BLaER1 treated with 17β-estradiol and CSF1 and Interleukin-3, amounts not matched to agents 10 nM and 100 nM (cell line): ENCODE results near the gene MECR.
"Not testable (repeated sequence)": the region's sequence is repeated elsewhere in the genome, so short reads cannot be mapped to it uniquely, and the experiment has no call there.

Source experiments
- H3K27ac ChIP-seq, 11 experiments: shearing (Covaris generic); formaldehyde crosslinking; 2 replicates each; pipeline ENCODE4 v1.8.1; 2022
- H3K27me3 ChIP-seq, 11 experiments: shearing (Covaris generic); formaldehyde crosslinking; 2 replicates each; pipeline ENCODE4 v1.8.1; 2022
- H3K36me3 ChIP-seq, 11 experiments: shearing (Covaris generic); formaldehyde crosslinking; 2 replicates each; pipeline ENCODE4 v1.8.1; 2022
- H3K4me1 ChIP-seq, 10 experiments: shearing (Covaris generic); formaldehyde crosslinking; 2 replicates each; pipeline ENCODE4 v1.8.1; 2022
- H3K4me2 ChIP-seq, 11 experiments: shearing (Covaris generic); formaldehyde crosslinking; 2 replicates each; pipeline ENCODE4 v1.8.1; 2022
- H3K4me3 ChIP-seq, 10 experiments: shearing (Covaris generic); formaldehyde crosslinking; 2 replicates each; pipeline ENCODE4 v1.8.1; 2022
- H3K9ac ChIP-seq, 11 experiments: shearing (Covaris generic); formaldehyde crosslinking; 2 replicates each; pipeline ENCODE4 v1.8.1; 2022
- H3K9me3 ChIP-seq, 11 experiments: shearing (Covaris generic); formaldehyde crosslinking; replicated peaks in 1 of 11; 2 replicates each; pipeline ENCODE4 v1.8.1; 2022
- H4K20me1 ChIP-seq, 11 experiments: shearing (Covaris generic); formaldehyde crosslinking; 2 replicates each; pipeline ENCODE4 v1.8.1; 2022
- Cebpa-rat ChIP-seq, 11 experiments: shearing (Covaris generic); IDR thresholded peaks; 2 replicates each; pipeline ENCODE4 v1.8.1; 2022

MECR gene

DNA sequence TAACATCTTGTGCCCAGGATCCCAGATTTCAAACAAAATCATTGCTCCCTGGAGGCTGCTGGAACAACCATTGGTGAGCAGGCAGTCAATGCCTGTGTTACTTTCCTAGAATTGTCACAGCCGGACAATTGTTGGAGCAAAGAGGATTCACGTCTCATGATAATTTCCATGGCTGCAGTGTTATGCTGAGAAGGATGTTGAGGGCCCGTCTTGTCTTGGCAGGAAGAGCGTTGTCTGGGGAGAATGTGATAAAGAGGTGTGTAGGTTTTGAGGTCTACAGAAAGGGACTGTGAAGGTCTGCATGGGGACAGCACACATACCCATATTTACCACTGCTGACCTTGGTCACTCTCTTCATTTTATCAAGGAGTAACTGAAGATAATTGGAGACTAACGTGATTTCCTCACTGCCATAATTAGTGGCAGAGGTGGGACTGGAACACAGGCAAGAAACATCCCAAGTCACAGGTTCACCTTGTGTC, 6.3 kb downstream of the MECR start:
- H3K9ac ChIP-seq: no peak overlapping the region

DNA sequence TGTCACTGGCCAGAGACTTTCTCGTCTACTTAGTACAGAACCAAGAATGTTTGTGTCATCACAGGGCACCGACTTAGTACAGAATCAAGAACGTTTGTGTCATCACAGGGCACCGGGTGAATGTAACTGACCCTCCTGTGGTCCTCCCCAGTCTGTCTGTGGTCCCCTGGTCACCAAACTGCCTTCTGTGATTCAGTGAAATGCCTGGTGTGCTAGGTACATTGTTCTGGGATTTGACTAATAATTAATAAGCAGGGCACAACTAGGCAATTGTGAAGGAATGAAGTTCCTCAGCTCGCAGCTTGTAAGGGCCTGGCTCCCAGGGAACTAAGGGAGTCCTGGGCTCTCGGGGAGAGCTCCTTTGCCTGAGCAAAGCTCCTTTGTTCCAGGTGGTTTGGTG, 7.2 kb downstream of the MECR start:
- Histone ChIP-seq H3K4me1 (peaks cover 0 to 3% (median 0%) of the 10 kb centered on the region in 10 experiments; a peak in 1 of 20 replicates), H3K36me3 (peaks cover 20 to 77% (median 45%) of the 10 kb centered on the region in 11 experiments; a peak in 21 of 22 replicates), H3K27ac (no peak overlapping the region), H3K27me3 (no peaks in the 10 kb centered on the region), H3K4me2 (no peak overlapping the region), H3K4me3 (no peak overlapping the region), H4K20me1 (peaks cover 0 to 69% (median 30%) of the 10 kb centered on the region in 11 experiments; a peak in 13 of 22 replicates), H3K9me3 (no peaks in the 10 kb centered on the region), H3K9ac (no peak overlapping the region)
- TF ChIP-seq Cebpa-rat (IDR thresholded peaks at IDR 0.05): no peak

More for the DNA sequence above, 6.3 kb downstream of the MECR start:
- Histone ChIP-seq H3K27ac (no peak overlapping the region), H3K27me3 (no peaks in the 10 kb centered on the region), H3K4me3 (no peak overlapping the region), H3K9me3 (no peaks in the 10 kb centered on the region), H3K4me1 (peaks cover 1 to 7% (median 4%) of the 10 kb centered on the region in 10 experiments; a peak in 16 of 20 replicates), H3K4me2 (no peak overlapping the region), H3K36me3 (peaks cover 20 to 69% (median 45%) of the 10 kb centered on the region in 11 experiments; a peak in 21 of 22 replicates), H4K20me1 (peaks cover 0 to 61% (median 30%) of the 10 kb centered on the region in 11 experiments; a peak in 13 of 22 replicates)
- TF ChIP-seq Cebpa-rat (IDR thresholded peaks at IDR 0.05): no peak

DNA sequence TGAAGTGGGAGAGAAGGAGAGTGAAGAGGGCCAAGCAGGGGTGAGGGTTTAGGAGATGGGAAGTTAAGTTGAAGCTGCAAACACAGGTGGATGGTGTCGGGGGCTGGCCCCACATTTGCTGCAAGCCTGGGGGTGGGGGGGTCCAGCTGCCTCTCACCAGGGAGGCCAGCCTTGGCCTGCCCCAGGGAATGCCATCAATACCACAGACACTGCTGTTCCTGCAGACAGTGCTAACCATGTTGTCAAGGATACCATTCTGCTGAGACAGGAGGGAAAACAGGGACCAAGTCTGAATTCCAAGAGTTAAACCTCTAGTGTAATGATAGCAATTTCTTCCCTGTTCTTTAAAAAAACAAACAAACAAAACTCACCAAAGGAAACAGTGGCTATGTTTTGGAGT, 8.0 kb downstream of the MECR start:
- TF ChIP-seq Cebpa-rat (IDR thresholded peaks at IDR 0.05): no peak
- H3K4me1 ChIP-seq: no peaks in the 10 kb centered on the region

DNA sequence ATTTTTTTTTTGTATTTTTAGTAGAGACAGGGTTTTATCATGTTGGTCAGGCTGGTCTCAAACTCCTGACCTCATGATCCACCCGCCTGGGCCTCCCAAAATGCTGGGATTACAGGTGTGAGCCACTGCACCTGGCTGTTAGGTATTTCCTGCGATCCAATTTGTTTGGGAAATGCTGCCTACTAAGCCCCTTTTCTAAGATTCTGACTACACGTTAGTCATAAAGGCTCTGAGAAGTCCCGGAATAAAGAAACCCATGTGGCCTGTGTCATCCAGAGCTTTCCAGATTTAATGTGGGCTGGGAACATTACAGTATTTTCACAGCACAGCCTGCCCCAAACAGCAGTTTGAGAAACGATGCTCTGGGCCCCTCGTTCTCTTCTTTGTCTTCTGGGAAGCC, 8.5 kb downstream of the MECR start:
- Histone ChIP-seq H3K36me3 (peaks cover 24 to 83% (median 49%) of the 10 kb centered on the region in 11 experiments; a peak in 21 of 22 replicates), H4K20me1 (peaks cover 0 to 70% (median 30%) of the 10 kb centered on the region in 11 experiments; a peak in 13 of 22 replicates)
- H3K4me1 ChIP-seq, H3K27ac ChIP-seq, H3K4me2 ChIP-seq, H3K27me3 ChIP-seq, H3K9ac ChIP-seq, H3K4me3 ChIP-seq, H3K9me3 ChIP-seq: not testable (repeated sequence)

More for the DNA sequence above, 8.0 kb downstream of the MECR start:
- H3K27me3 ChIP-seq: no peaks in the 10 kb centered on the region
- no peak overlapping the region for H3K4me2 ChIP-seq
- H4K20me1 ChIP-seq: peaks cover 0 to 74% (median 30%) of the 10 kb centered on the region in 11 experiments; a peak in 13 of 22 replicates
- H3K27ac ChIP-seq: no peak overlapping the region
- peaks cover 24 to 83% (median 47%) of the 10 kb centered on the region in 11 experiments; a peak in 21 of 22 replicates for H3K36me3 ChIP-seq
- no peak overlapping the region for H3K9ac ChIP-seq
- no peak overlapping the region for H3K4me3 ChIP-seq
- no peaks in the 10 kb centered on the region for H3K9me3 ChIP-seq

DNA sequence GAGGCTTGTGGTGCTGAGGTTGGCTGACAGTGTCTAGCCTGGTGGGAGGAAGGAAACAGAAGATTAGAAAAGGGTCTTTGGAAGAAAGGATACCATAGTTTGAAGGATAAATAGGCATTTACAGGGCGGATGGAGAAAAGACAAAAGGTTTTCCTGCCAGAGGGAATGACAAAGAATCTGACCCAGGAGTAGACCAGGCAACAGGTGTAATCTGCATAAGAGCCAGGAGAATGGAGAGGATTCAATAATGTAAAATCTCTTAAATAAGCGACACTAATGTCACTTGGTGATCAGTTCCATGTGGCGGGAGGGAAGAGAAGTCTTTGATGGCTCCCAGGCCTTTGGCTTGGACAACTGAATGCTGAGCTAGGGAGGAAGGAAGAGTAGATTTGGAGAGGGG, 9.4 kb downstream of the MECR start:
- Histone ChIP-seq H3K27ac (no peak overlapping the region), H3K36me3 (peaks cover 25 to 87% (median 53%) of the 10 kb centered on the region in 11 experiments; a peak in 21 of 22 replicates), H3K27me3 (no peaks in the 10 kb centered on the region), H3K9me3 (no peaks in the 10 kb centered on the region), H3K4me1 (no peaks in the 10 kb centered on the region), H3K4me3 (no peak overlapping the region), H3K9ac (no peak overlapping the region), H3K4me2 (no peak overlapping the region), H4K20me1 (peaks cover 0 to 64% (median 30%) of the 10 kb centered on the region in 11 experiments; a peak in 13 of 22 replicates)
- TF ChIP-seq Cebpa-rat (IDR thresholded peaks at IDR 0.05): no peak

DNA sequence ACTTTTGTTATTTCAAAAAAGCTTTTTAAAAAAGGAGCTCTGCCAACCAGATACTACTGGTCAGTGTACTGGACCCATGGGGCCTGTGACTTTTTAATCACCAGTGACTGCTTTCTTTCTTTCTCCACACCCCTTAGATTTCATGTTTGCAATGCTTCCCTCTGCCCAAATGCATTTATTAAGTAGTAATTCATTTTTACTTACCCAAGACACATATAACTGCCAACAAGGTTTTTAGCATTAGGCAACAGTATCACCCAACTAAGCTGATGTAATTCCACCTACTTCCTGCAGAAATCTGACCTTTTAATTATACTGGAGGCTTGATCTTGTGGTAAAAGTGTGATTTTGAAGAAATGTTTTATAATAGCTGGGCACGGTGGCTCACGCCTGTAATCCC, 12.5 kb downstream of the MECR start:
- Histone ChIP-seq H3K9ac (no peak overlapping the region), H3K27ac (no peak overlapping the region), H4K20me1 (peaks cover 0 to 39% (median 15%) of the 10 kb centered on the region in 11 experiments; a peak in 12 of 22 replicates), H3K4me1 (no peaks in the 10 kb centered on the region), H3K36me3 (peaks cover 35 to 92% (median 68%) of the 10 kb centered on the region in 11 experiments), H3K4me2 (no peak overlapping the region), H3K27me3 (no peaks in the 10 kb centered on the region), H3K9me3 (no peaks in the 10 kb centered on the region), H3K4me3 (no peak overlapping the region)
- no peak for TF ChIP-seq Cebpa-rat (IDR thresholded peaks at IDR 0.05)

DNA sequence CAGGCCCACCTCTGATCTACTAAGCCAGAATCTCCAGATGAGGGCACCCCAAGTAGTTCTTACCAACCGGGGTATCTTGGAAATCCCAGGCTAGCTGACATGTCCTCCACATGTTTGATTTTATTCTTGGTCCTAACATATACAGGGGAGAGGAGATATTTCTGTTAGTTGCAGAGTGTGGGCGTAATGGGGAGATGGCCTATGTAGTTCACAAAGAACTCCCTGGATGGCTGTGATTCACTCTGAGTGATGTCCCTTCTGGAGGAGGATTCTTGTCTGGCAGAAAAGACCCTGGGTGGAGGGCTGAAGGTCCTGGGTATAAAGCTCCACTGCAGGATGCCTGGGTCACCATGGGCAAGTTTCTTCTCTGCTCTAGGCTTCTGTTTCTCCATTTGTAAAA, 13.1 kb downstream of the MECR start:
- Histone ChIP-seq H3K36me3 (peaks cover 41 to 92% (median 73%) of the 10 kb centered on the region in 11 experiments), H3K4me3 (no peak overlapping the region), H4K20me1 (peaks cover 0 to 34% (median 13%) of the 10 kb centered on the region in 11 experiments; a peak in 11 of 22 replicates), H3K4me2 (no peak overlapping the region), H3K9me3 (no peaks in the 10 kb centered on the region), H3K27ac (no peak overlapping the region), H3K4me1 (no peaks in the 10 kb centered on the region), H3K27me3 (no peaks in the 10 kb centered on the region), H3K9ac (no peak overlapping the region)
- TF ChIP-seq Cebpa-rat (IDR thresholded peaks at IDR 0.05): no peak

DNA sequence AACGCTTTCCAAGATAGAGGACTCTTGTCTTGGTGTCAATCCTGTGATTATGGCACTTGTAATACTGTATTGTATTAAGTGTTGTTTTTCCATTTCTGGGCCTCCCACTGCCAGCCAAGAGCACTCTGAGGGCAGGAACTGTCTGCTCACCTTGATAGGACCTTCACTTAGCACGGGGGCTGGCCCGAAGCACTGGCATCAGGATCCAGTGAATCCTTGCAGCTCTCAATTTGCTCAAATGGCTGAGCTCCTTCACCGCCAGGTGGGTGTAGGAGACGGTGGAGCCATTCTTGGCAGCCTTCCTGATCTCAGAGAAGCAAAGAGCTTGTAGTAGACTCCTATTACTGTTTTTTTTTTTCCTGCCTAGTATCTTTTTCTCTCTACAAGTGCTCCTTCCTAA, 17.7 kb downstream of the MECR start:
- Histone ChIP-seq H3K36me3 (peaks cover 57 to 93% (median 74%) of the 10 kb centered on the region in 11 experiments), H4K20me1 (peaks cover 0 to 3% (median 0%) of the 10 kb centered on the region in 11 experiments; a peak in 2 of 22 replicates)

DNA sequence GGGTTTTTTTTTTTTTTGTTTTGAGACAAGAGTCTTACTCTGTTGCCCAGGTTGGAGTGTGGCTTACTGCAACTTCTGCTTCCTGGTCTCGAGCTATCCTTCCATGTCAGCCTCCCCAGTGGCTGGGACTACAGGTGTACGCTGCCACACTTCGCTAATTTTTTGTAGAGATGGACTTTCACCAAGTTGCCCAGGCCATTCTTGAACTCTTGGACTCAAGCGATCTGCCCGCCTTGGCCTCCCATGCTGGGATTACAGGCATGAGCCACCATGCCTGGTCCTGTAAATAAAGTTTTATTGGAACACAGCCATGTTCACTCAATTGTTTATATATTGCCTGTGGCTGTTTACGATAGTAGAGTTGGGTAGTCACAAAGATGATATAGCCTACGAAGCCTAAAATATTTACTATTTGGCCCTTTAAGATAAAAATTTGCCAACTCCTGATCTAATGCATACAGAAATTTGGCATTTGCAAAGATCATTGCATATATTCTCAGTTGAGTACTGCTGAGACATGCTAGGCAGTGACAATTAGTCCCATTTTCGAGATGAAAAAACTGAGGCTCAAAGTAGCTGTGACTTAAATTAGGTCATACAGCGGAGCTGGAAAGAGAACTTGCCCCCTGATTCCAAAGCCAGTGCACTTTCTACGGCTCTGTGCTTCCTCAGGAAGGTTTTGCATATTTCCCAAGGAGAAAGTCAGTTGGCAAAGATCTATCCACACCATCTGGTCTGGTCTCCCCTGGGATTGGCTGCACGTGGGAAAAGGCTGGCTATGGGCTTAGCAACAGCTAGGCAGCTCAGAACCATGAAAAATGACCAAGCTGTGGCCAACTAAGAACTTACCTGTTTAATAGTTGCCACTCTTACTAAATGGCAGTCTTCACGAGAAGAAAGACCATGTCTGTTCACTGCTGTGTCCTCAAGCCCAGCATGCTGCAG, 19.4 kb downstream of the MECR start:
- no peaks in the 10 kb centered on the region for H3K27me3 ChIP-seq
- H3K36me3 ChIP-seq: peaks cover 59 to 98% (median 79%) of the 10 kb centered on the region in 11 experiments
- H3K9ac ChIP-seq: no peak overlapping the region
- TF ChIP-seq Cebpa-rat (IDR thresholded peaks at IDR 0.05): no peak
- no peak overlapping the region for H3K27ac ChIP-seq
- no peaks in the 10 kb centered on the region for H3K9me3 ChIP-seq
- H3K4me1 ChIP-seq: peaks cover 0 to 10% (median 0%) of the 10 kb centered on the region in 10 experiments; a peak in 4 of 20 replicates
- H3K4me2 ChIP-seq: no peak overlapping the region
- peaks cover 0 to 4% (median 0%) of the 10 kb centered on the region in 11 experiments; a peak in 3 of 22 replicates for H4K20me1 ChIP-seq
- no peak overlapping the region for H3K4me3 ChIP-seq

More for the DNA sequence above, 17.7 kb downstream of the MECR start:
- no peak overlapping the region for H3K4me2 ChIP-seq
- no peaks in the 10 kb centered on the region for H3K9me3 ChIP-seq
- H3K27me3 ChIP-seq: no peaks in the 10 kb centered on the region
- no peak overlapping the region for H3K9ac ChIP-seq
- TF ChIP-seq Cebpa-rat (IDR thresholded peaks at IDR 0.05): no peak
- no peak overlapping the region for H3K27ac ChIP-seq
- peaks cover 0 to 10% (median 0%) of the 10 kb centered on the region in 10 experiments; a peak in 4 of 20 replicates for H3K4me1 ChIP-seq
- no peak overlapping the region for H3K4me3 ChIP-seq
